GM18505 (cell line): Measurements from ENCODE around the gene ATP2A3.

ENCODE experiments used
- ATAC-seq: cut with Tn5 transposase; IDR thresholded peaks from one replicate; pipeline ENCODE4 v1.9.1; 2021; ENCODE audit not compliant: unreplicated experiment
- POLR2A ChIP-seq: IDR thresholded peaks from 4 replicates; pipeline ENCODE4 v1.6.1; 2011; ENCODE audit warnings: borderline replicate concordance; ENCODE audit not compliant: insufficient read depth, insufficient read length; ENCODE audit errors: extremely low read depth

The ATP2A3 gene

GRCh38 chr17:3884188-3884587, 80.0 kb downstream of the ATP2A3 start:
- ATAC-seq: no peak
- TF ChIP-seq POLR2A: no peak

GRCh38 chr17:3882276-3882675, 82.0 kb downstream of the ATP2A3 start:
- ATAC-seq: no peak
- TF ChIP-seq POLR2A: no peak

DNA sequence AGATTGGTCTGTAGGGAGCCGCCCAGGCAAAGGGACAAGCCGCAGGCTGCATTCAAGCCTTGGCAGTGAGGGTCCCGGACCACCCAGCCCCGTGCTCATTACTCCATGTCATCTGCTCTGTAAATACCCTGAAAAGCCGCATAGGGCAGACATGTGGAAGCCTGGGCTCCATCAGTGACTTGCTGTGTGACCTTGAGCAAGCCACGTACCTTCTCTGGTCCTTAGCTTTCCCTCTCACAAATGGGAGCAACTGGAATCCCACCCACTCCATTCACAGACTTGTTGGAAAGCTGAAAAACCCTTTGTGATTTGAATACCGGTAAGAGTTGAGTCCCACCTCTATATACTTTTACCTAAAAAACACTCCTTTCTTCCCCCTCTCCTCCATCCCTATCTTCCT, 83.3 kb downstream of the ATP2A3 start:
- no peak for ATAC-seq
- no peak for TF ChIP-seq POLR2A

DNA sequence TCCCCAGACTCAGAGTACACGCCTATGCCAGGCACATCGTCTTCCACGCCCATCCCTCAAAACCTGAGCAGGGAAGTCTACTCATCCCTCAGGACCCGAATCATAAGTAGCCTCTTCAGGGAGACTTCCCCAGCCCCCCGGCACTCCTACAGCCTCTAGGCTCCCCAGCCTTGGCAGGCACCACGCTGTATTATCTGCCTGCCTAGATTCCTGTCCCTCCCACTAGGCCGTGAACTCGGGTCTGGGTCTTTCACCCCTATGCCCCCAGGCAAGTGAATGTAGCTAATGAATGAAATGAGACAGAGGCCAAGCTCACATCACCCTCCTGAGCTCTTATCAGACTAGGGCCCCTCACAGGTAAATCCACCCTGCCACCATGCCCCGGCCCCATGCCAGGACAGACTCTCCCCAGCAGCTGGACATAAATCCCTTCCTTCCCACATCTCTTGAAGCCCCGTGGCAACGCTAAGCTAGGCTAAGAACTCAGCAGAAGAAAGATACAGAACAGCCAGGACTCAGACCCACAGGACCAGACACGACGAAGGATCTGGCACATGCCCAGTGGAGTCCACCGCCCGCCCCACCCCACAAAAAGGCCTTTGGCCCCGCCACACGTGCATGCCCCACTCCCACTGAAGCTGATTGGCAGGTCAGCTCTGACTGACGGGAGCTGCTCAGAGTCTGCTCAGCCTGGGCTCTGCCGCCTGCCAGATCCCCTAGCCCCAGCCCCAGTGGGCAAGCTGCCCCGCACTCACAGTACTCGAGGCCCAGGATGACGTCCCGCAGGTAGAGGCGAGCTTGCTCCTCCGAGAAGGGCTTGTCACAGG, 84.4 kb downstream of the ATP2A3 start:
- ATAC-seq: no peak
- no peak for TF ChIP-seq POLR2A

- no peak for ATAC-seq
- TF ChIP-seq POLR2A: no peak
Observed at GRCh38 chr17:3879186-3879585, 85.1 kb downstream of the ATP2A3 start.

- ATAC-seq: no peak
Observed at GRCh38 chr17:3877220-3877619, 87.0 kb downstream of the ATP2A3 start.

GRCh38 chr17:3875317-3875716, 88.9 kb downstream of the ATP2A3 start:
- ATAC-seq: no peak

More at GRCh38 chr17:3877220-3877619, 87.0 kb downstream of the ATP2A3 start:
- no peak for TF ChIP-seq POLR2A

More at GRCh38 chr17:3875317-3875716, 88.9 kb downstream of the ATP2A3 start:
- no peak for TF ChIP-seq POLR2A
